Tibial nerve (tissue), 4 donors: Measurements from ENCODE around the gene NAPA. TPM values are rescaled to one million over a fixed set of nuclear protein-coding genes. Genes with fewer than 3 reads are reported as not detected.

Source experiments
- DNase-seq, 2 donors: peaks; one replicate each; pipeline ENCODE4 v3.0.0-alpha.2; 2019; ENCODE audit warnings: low spot score in 2 of 2
- H3K27ac ChIP-seq, 4 donors: fragments of 200-600 bp; sonication (generic) in 3 of 4; one replicate each; pipeline ENCODE4 v1.5.1; 2017 to 2019; ENCODE audit warnings: mild to moderate bottlenecking in 1 of 4
- H3K27me3 ChIP-seq, 2 donors: fragments of 200-600 bp; sonication (generic) in 1 of 2; one replicate each; pipeline versions ENCODE4 v1.5.1 to v1.6.0; 2017 to 2019
- H3K36me3 ChIP-seq, 3 donors: fragments of 200-600 bp; sonication (generic); one replicate each; pipeline ENCODE4 v1.5.1; 2018 to 2019
- H3K4me1 ChIP-seq, 4 donors: fragments of 200-600 bp; sonication (generic) in 3 of 4; one replicate each; pipeline ENCODE4 v1.5.1; 2017 to 2019
- H3K4me3 ChIP-seq, 4 donors: fragments of 200-600 bp; sonication (generic) in 3 of 4; one replicate each; pipeline ENCODE4 v1.5.1; 2017 to 2019; ENCODE audit warnings: mild to moderate bottlenecking in 1 of 4, moderate library complexity in 1 of 4
- H3K9me3 ChIP-seq, 4 donors: fragments of 200-600 bp; sonication (generic) in 3 of 4; one replicate each; pipeline ENCODE4 v1.5.1; 2017 to 2019
- CTCF ChIP-seq, 5 experiments: fragments of 200-600 bp in 3 of 5; fragments of 450-650 bp in 2 of 5; sonication (generic) in 3 of 5; IDR thresholded peaks; one replicate each; pipeline ENCODE4 v1.5.1; 2016 to 2019; ENCODE audit warnings: antibody characterized with exemption in 5 of 5, mild to moderate bottlenecking in 3 of 5, moderate library complexity in 2 of 5
- EP300 ChIP-seq, 2 donors: sonication (generic); formaldehyde crosslinking; IDR thresholded peaks; one replicate each; pipeline ENCODE4 v1.6.1; 2017; ENCODE audit warnings: antibody characterized with exemption in 2 of 2, mild to moderate bottlenecking in 1 of 2
- POLR2A ChIP-seq, 2 donors: fragments of 450-650 bp; IDR thresholded peaks; one replicate each; pipeline ENCODE4 v1.6.1; 2017; ENCODE audit warnings: antibody characterized with exemption in 2 of 2, mild to moderate bottlenecking in 2 of 2, moderate library complexity in 2 of 2
- WGBS, 2 donors: methylation state at CpG; one replicate each; pipeline ENCODE4 v1.1.5; 2018; 5-methylcytosine and 5-hydroxymethylcytosine counted together
- total RNA-seq, 4 donors: library from RNA; depleted of rRNA; stranded (reverse); fragments of >200 nt; gene quantifications; one replicate each; pipeline ENCODE4 v1.1.0, GENCODE V29; 2016

Gene NAPA
- 100 to 1,000 TPM; 130 to 152 (median 138) TPM for total RNA-seq

- Histone ChIP-seq H3K36me3 (no peaks in the 10 kb centered on the region), H3K27ac (peak within 1 kb of the TSS; percentile 93 to 99 (median 97)), H3K4me1 (peaks cover 0 to 50% (median 38%) of the 10 kb centered on the region in 4 donors), H3K9me3 (no peaks in the 10 kb centered on the region), H3K27me3 (no peaks in the 10 kb centered on the region), H3K4me3 (peak within 1 kb of the TSS; percentile 86 to 97 (median 94))
- peak; percentile 100 for DNase-seq
- TF ChIP-seq POLR2A (IDR thresholded peaks at IDR 0.05) (peak; percentile 89 to 97), CTCF (IDR thresholded peaks at IDR 0.05) (no peak), EP300 (IDR thresholded peaks at IDR 0.05) (peak; percentile 94 to 99)
- 0 to 1% methylated on average over 39 to 41 of the region's 78 CpGs for WGBS, 2 donors
Observed at GRCh38 chr19:47514869-47515588, at the start of gene NAPA. Gene NAPA, minus strand, starts transcription at chr19:47515063. Its CDS starts 123 bp downstream, at chr19:47514940.

GRCh38 chr19:47564081-47564480 lies 49.2 kb upstream of the NAPA start:
- WGBS, 2 donors: 84 to 87% methylated on average over 3 of the region's 3 CpGs
- no peaks in the 10 kb centered on the region for H3K36me3 ChIP-seq

GRCh38 chr19:47561440-47562057 lies 46.7 kb upstream of the NAPA start:
- Histone ChIP-seq H3K36me3 (no peaks in the 10 kb centered on the region), H3K27ac (no peak overlapping the region), H3K4me3 (no peak overlapping the region), H3K9me3 (no peaks in the 10 kb centered on the region), H3K4me1 (no peaks in the 10 kb centered on the region), H3K27me3 (no peaks in the 10 kb centered on the region)
- no peak for TF ChIP-seq CTCF (IDR thresholded peaks at IDR 0.05)
- no peak for TF ChIP-seq EP300 (IDR thresholded peaks at IDR 0.05)
- no peak for TF ChIP-seq POLR2A (IDR thresholded peaks at IDR 0.05)
- WGBS, 2 donors: 80 to 82% methylated on average over 7 of the region's 7 CpGs
- DNase-seq: no peak

More at GRCh38 chr19:47564081-47564480, 49.2 kb upstream of the NAPA start:
- Histone ChIP-seq H3K4me1 (no peaks in the 10 kb centered on the region), H3K27me3 (no peaks in the 10 kb centered on the region), H3K4me3 (no peak overlapping the region), H3K27ac (no peak overlapping the region), H3K9me3 (no peaks in the 10 kb centered on the region)
- DNase-seq: no peak
- TF ChIP-seq EP300 (IDR thresholded peaks at IDR 0.05) (no peak), POLR2A (IDR thresholded peaks at IDR 0.05) (no peak), CTCF (IDR thresholded peaks at IDR 0.05) (no peak)

- no peaks in the 10 kb centered on the region for H3K36me3 ChIP-seq
- H3K4me3 ChIP-seq: no peak overlapping the region
- no peak for DNase-seq
- H3K27me3 ChIP-seq: no peaks in the 10 kb centered on the region
- H3K27ac ChIP-seq: no peak overlapping the region
- no peak for TF ChIP-seq CTCF (IDR thresholded peaks at IDR 0.05)
- no peak for TF ChIP-seq POLR2A (IDR thresholded peaks at IDR 0.05)
- no peak for TF ChIP-seq EP300 (IDR thresholded peaks at IDR 0.05)
- no peaks in the 10 kb centered on the region for H3K4me1 ChIP-seq
- no peaks in the 10 kb centered on the region for H3K9me3 ChIP-seq
- 88 to 89% methylated on average over 2 of the region's 2 CpGs for WGBS, 2 donors
Observed at GRCh38 chr19:47560999-47561398, 46.1 kb upstream of the NAPA start.

GRCh38 chr19:47550129-47550528 lies 35.3 kb upstream of the NAPA start:
- 84 to 91% methylated on average over 4 of the region's 4 CpGs for WGBS, 2 donors
- DNase-seq: no peak
- TF ChIP-seq POLR2A (IDR thresholded peaks at IDR 0.05) (no peak), EP300 (IDR thresholded peaks at IDR 0.05) (no peak), CTCF (IDR thresholded peaks at IDR 0.05) (no peak)
- no peaks in the 10 kb centered on the region for H3K9me3 ChIP-seq
- H3K4me3 ChIP-seq: no peak overlapping the region
- no peak overlapping the region for H3K27ac ChIP-seq
- H3K4me1 ChIP-seq: peaks cover 0 to 7% (median 2%) of the 10 kb centered on the region in 4 donors
- no peaks in the 10 kb centered on the region for H3K36me3 ChIP-seq
- peaks cover 0 to 15% of the 10 kb centered on the region in 2 donors for H3K27me3 ChIP-seq
